ENCODE measurements around the gene TMEM43. TPM values are rescaled to one million over a fixed set of nuclear protein-coding genes. Genes with fewer than 3 reads are reported as not detected.

Gene TMEM43
- total and polyA plus RNA-seq, 2 of the 13 experiments (the other 11 are each of a cell fraction or from before 2014, with no cell fraction given) = 48.9 to 50.5 TPM

DNA sequence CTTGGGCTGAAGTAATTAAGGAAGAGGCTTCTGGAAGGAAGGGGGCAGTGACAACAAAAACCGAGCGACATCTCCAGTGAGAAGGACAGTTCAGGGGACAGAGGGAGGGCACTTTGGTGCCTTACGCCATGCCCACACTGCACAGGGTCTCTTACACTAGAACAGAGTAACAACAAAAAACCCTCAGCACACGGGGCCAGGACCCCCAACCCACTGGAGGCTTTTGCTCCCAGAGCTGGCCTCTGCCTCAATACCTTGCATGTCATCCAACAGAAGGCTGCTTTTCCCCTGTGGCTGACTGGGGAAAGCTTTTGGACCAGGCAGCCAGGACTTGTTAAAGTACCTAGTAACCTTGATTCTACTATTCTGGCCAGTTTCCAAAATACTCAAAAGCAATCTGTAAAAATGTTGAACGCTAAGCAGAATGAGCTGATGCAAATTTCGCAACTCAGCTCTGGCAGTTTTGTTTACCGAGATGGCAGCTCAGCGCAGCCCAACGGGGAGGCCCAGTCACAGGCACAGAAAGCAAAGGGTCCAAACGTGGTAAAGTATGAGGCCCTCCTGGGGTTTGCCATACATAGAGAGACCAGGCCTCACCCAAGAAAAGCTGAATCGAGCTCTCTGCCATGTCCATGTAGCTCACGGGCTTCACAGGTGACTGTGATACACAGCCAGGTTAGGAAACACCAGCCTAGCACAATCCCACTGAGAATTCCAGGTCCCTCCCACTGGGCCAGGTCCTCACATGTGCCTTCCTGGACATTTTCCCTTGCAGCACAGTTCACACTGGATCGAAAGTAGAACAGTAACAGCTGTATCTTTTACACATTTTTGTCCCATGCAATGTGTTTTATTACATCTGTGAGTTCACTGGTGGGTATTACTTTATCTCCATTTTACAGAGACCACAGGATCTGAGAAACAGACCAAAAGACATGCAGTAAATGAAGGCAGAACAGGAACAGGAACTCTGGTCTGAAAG, 6.2 kb upstream of the TMEM43 start (continued):
- TF ChIP-seq, protein P1, sequence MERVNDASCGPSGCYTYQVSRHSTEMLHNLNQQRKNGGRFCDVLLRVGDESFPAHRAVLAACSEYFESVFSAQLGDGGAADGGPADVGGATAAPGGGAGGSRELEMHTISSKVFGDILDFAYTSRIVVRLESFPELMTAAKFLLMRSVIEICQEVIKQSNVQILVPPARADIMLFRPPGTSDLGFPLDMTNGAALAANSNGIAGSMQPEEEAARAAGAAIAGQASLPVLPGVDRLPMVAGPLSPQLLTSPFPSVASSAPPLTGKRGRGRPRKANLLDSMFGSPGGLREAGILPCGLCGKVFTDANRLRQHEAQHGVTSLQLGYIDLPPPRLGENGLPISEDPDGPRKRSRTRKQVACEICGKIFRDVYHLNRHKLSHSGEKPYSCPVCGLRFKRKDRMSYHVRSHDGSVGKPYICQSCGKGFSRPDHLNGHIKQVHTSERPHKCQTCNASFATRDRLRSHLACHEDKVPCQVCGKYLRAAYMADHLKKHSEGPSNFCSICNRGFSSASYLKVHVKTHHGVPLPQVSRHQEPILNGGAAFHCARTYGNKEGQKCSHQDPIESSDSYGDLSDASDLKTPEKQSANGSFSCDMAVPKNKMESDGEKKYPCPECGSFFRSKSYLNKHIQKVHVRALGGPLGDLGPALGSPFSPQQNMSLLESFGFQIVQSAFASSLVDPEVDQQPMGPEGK (CRISPR knock-in tag; IDR thresholded peaks at IDR 0.05) = peak; percentile 18; the same call in 1 of the 2 replicates
- peak; percentile 37; the same call in 1 of the 2 replicates for TF ChIP-seq CBX5 (CRISPR knock-in tag; IDR thresholded peaks at IDR 0.05; ENCODE audit: borderline replicate concordance)
- peak; percentile 34 for TF ChIP-seq TEAD3 (CRISPR knock-in tag; optimal IDR thresholded peaks at IDR 0.05; ENCODE audit: borderline replicate concordance)
- 0 out of 2 replicates have a peak, but pooled peaks have one; percentile 51 for TF ChIP-seq GLI4 (CRISPR knock-in tag; IDR thresholded peaks at IDR 0.05; ENCODE audit: borderline replicate concordance)
- TF ChIP-seq LCORL (IDR thresholded peaks at IDR 0.05) = no peak
- TF ChIP-seq LCORL (CRISPR knock-in tag; IDR thresholded peaks at IDR 0.05) = peak; percentile 79
- TF ChIP-seq MAFK (conservative IDR thresholded peaks at IDR 0.05 in 1 of 2, IDR thresholded peaks at IDR 0.05 in 1 of 2; ENCODE audit: low read length in 2 of 2) = peak; percentile 42 to 44; a peak in 2 of 4 replicates
- TF ChIP-seq ZNF580 (CRISPR knock-in tag; IDR thresholded peaks at IDR 0.05; ENCODE audit: borderline replicate concordance, low read depth) = 0 out of 2 replicates have a peak, but pooled peaks have one; percentile 67
- TF ChIP-seq ZNF878 (CRISPR knock-in tag; IDR thresholded peaks at IDR 0.05) = no peak
- no peak for TF ChIP-seq ZNF468 (CRISPR knock-in tag; IDR thresholded peaks at IDR 0.05)
- 0 out of 2 replicates have a peak, but pooled peaks have one; percentile 37 for TF ChIP-seq AKAP8 (CRISPR knock-in tag; IDR thresholded peaks at IDR 0.05)
- TF ChIP-seq ZC3H4 (CRISPR knock-in tag; IDR thresholded peaks at IDR 0.05; ENCODE audit: borderline replicate concordance) = 0 out of 2 replicates have a peak, but pooled peaks have one; percentile 10
- TF ChIP-seq RAD51 (IDR thresholded peaks at IDR 0.05; ENCODE audit: borderline replicate concordance) = no peak
- TF ChIP-seq MLX (CRISPR knock-in tag; IDR thresholded peaks at IDR 0.05) = peak; percentile 19; the same call in 1 of the 2 replicates
- TF ChIP-seq TARDBP (CRISPR knock-in tag; IDR thresholded peaks at IDR 0.05) = peak; percentile 46; the same call in 1 of the 2 replicates
- TF ChIP-seq ZFP36L2 (CRISPR knock-in tag; IDR thresholded peaks at IDR 0.05) = no peak
- TF ChIP-seq ZNF788 (CRISPR knock-in tag; IDR thresholded peaks at IDR 0.05; ENCODE audit: borderline replicate concordance) = peak; percentile 55; the same call in 1 of the 2 replicates
- peak; percentile 79 for TF ChIP-seq HDAC1 (CRISPR knock-in tag; IDR thresholded peaks at IDR 0.05)
- TF ChIP-seq, protein P2, sequence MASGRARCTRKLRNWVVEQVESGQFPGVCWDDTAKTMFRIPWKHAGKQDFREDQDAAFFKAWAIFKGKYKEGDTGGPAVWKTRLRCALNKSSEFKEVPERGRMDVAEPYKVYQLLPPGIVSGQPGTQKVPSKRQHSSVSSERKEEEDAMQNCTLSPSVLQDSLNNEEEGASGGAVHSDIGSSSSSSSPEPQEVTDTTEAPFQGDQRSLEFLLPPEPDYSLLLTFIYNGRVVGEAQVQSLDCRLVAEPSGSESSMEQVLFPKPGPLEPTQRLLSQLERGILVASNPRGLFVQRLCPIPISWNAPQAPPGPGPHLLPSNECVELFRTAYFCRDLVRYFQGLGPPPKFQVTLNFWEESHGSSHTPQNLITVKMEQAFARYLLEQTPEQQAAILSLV (CRISPR knock-in tag; IDR thresholded peaks at IDR 0.05; ENCODE audit: borderline replicate concordance) = peak; percentile 27; the same call in 1 of the 2 replicates
- no peak for TF ChIP-seq ZNF512B (CRISPR knock-in tag; IDR thresholded peaks at IDR 0.05; ENCODE audit: borderline replicate concordance)
